Measurements from ENCODE around the gene C19orf85. TPM values are rescaled to one million over a fixed set of nuclear protein-coding genes. Genes with fewer than 3 reads are reported as not detected.

The C19orf85 gene
- total and polyA plus RNA-seq, 10 of the 15 experiments (the other 5 are each of a cell fraction or from before 2014, with no cell fraction given) = not detected

GRCh38 chr19:55500368-55500952 lies 35.9 kb upstream of the C19orf85 start (continued):
- TF ChIP-seq YBX1 (IDR thresholded peaks at IDR 0.05) = no peak
- TF ChIP-seq TARDBP (IDR thresholded peaks at IDR 0.05; ENCODE audit: borderline replicate concordance) = no peak
- no peak for TF ChIP-seq RB1 (IDR thresholded peaks at IDR 0.05; ENCODE audit: borderline replicate concordance)
- no peak for TF ChIP-seq NFYB (IDR thresholded peaks at IDR 0.05; ENCODE audit: insufficient read depth, low read depth, low read length)
- TF ChIP-seq CEBPB (IDR thresholded peaks at IDR 0.05; ENCODE audit: borderline replicate concordance in 1 of 2, low read depth in 2 of 2, low read length in 2 of 2) = no peak
- no peak for TF ChIP-seq RBBP5 (conservative IDR thresholded peaks at IDR 0.05)
- no peak for TF ChIP-seq ESRRA (IDR thresholded peaks at IDR 0.05; ENCODE audit: low read length)
- no peak for TF ChIP-seq ETV6 (conservative IDR thresholded peaks at IDR 0.05 in 1 of 2, IDR thresholded peaks at IDR 0.05 in 1 of 2; ENCODE audit: borderline replicate concordance in 1 of 2, low read depth in 1 of 2)
- no peak for TF ChIP-seq MTA2 (IDR thresholded peaks at IDR 0.05; ENCODE audit: low read depth)
- no peak for TF ChIP-seq ATF2 (IDR thresholded peaks at IDR 0.05; ENCODE audit: low read length)
- no peak for TF ChIP-seq CBX5 (IDR thresholded peaks at IDR 0.05; ENCODE audit: low read depth)
- no peak for TF ChIP-seq CEBPZ (IDR thresholded peaks at IDR 0.05; ENCODE audit: low read depth, low read length)

Measured in GM12878 (cell line).